Esophagus squamous epithelium (tissue), 4 donors: ENCODE data around the gene IFT57.

Experiments used
- POLR2A ChIP-seq, 4 donors: fragments of 450-650 bp; IDR thresholded peaks; one replicate each; pipeline ENCODE4 v1.6.1; 2017; ENCODE audit warnings: antibody characterized with exemption in 4 of 4, mild to moderate bottlenecking in 4 of 4, moderate library complexity in 3 of 4
- TF ChIP-seq, protein P1 (sequence below), 6 experiments: fragments of 450-650 bp in 4 of 6; fragments of 200-600 bp in 2 of 6; sonication (generic) in 2 of 6; IDR thresholded peaks; one replicate each; pipeline ENCODE4 v1.5.1; 2016 to 2019; ENCODE audit warnings: antibody characterized with exemption in 6 of 6, mild to moderate bottlenecking in 4 of 6, moderate library complexity in 4 of 6

DNA sequence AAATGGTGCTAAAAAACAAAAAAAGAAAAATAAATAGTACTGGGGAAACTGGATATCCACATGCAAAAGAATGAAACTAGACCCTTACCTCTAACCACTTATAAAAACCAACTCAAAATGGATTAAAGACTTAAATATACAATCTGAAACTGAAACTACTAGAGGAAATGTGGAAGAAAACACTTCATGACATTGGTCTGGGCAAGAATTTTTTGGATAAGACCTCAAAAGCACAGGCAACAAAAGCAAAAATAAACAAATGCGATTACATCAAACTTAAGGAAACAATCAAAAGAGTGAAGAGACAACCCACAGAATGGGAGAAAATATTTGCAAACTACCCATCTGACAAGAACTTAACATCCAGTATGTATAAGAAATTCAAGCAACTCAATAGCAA, 6.4 kb downstream of the IFT57 start:
- TF ChIP-seq, protein P1, sequence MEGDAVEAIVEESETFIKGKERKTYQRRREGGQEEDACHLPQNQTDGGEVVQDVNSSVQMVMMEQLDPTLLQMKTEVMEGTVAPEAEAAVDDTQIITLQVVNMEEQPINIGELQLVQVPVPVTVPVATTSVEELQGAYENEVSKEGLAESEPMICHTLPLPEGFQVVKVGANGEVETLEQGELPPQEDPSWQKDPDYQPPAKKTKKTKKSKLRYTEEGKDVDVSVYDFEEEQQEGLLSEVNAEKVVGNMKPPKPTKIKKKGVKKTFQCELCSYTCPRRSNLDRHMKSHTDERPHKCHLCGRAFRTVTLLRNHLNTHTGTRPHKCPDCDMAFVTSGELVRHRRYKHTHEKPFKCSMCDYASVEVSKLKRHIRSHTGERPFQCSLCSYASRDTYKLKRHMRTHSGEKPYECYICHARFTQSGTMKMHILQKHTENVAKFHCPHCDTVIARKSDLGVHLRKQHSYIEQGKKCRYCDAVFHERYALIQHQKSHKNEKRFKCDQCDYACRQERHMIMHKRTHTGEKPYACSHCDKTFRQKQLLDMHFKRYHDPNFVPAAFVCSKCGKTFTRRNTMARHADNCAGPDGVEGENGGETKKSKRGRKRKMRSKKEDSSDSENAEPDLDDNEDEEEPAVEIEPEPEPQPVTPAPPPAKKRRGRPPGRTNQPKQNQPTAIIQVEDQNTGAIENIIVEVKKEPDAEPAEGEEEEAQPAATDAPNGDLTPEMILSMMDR (IDR thresholded peaks at IDR 0.05): no peak
- TF ChIP-seq POLR2A (IDR thresholded peaks at IDR 0.05): no peak
